ENCODE results near the gene UAP1.
"Not testable (repeated sequence)": the region's sequence is repeated elsewhere in the genome, so short reads cannot be mapped to it uniquely, and the experiment has no call there.

The UAP1 gene

DNA sequence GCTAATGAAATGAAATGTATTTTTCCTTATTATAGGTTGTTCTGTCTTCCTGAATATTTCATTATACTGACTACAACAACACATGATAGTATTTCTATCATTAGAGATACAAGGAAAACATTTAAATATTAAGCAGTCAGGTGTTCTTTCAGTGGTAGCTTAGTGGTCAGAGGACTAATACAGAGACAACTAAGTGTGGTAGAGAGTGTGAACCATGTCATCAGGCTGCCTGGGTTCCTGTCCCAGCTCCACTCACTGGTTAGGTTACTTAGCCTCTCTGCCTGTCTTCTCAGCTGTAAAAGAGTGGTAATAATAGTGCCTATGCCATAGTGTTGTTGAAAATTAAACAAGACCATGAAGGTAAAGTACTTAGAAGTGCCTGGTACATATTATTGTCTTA lies 3.9 kb downstream of the UAP1 start:
- DNase-seq (ENCODE audit: low read depth) = no peak

DNA sequence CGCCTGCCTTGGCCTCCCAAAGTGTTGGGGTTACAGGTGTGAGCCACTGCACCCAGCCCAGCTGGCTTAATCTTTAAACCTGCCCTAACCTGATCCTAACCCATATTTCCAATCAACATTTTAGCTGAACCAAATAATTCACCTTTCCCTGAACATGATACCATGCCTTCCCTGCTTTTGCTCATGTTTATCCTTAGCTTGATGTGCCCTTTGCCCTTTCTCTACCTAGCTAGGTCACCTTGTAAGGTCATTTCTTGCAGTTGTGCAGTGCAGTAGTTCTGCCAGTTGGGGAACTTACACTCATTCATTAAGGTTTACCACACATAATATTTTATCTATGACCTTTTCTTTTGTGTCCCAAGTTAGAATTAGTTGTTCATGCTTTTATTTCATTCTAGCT lies 5.3 kb downstream of the UAP1 start:
- no peak for DNase-seq (ENCODE audit: low read depth)

DNA sequence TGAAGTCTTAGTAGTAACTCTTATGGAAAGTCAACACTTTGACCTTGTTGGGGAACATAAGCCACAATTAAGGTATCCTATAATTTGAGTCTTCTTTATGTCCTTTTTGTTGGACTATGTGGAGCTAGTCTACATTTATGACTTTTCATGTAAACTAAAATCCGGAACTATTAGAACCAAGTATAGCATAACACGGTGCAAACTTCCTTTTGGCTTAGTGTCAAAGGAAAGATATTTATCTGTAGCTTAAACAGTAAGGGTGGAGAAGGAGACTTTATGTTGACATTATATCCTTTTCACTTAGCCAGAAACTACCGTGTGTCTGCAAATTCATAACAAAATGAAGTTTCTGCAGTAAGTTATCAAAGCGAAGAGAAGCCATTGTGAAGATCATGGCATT lies 7.3 kb downstream of the UAP1 start:
- no peak for DNase-seq (ENCODE audit: low read depth)

DNA sequence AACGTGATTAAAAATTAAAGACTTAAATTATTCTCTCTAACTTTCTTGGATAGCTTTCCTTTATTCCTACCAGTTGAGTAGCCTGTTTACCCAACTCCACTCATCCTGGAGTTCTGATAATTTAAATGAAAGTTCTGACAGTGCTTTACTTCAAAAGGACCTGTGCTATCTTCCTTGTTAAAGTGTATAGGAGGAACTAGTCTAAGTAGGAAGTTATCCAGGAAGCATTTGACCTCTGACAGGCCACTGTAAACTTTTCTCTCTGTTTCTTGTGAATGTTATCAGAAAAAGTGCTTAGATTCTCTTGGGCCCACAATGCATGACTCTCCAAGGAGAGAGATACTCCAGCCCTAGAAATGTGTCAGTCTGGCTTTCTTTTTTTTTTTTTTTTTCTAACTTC lies 9.2 kb downstream of the UAP1 start:
- no peak for DNase-seq (ENCODE audit: low read depth)

DNA sequence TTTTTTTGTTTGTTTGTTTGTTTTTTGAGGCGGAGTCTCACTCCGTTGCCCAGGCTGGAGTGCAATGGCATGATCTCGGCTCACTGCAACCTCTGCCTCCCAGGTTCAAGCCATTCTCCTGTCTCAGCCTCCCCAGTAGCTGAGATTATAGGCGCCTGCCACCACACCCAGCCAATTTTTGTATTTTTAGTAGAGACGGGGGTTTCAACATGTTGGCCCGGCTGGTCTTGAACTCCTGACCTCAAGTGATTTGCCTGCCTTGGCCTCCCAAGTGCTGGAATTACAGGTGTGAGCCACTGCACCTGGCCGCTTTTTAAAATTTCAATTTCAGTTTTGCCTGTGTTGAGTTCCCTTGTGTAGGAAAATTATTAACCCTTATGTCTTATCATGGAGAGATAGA lies 9.6 kb downstream of the UAP1 start:
- not testable (repeated sequence) for DNase-seq (ENCODE audit: low read depth)

DNA sequence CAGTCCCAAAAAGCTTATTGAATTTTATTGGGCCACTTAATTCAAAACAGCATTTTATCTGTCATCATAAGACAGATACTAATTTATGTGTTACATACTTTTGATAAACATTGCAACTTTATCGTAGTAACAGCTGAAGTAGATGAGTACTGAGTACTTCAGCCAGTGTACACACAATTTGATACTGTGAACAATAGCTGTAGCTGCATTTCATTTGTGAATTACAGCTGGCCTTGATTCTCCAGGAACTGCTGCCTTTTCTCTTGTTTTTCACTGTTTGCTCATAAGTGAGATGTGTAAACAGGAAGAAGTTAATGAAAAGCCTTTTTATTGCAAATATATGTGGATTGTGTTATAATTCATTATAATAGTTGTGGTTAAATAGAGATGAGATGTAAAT lies 10.2 kb downstream of the UAP1 start:
- DNase-seq (ENCODE audit: low read depth) = no peak

DNA sequence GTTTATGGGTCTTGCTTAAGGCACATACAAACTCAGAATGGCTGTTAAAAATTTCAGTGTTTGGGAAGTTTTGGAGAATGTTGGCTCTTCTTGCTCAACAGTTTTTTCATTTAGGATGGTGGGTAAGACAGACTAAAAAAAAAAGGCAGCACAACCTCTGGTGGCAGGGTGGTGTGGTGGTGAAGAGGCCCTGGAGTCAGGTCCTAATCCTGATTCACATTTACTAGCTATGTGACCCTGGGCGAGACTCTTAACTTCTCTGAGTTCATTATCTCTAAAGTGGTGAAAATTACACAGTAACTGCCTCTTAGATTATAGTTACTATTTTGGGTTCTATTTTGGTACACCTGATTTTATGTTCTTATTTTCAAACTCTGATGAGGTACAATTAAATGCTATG lies 11.6 kb downstream of the UAP1 start:
- DNase-seq (ENCODE audit: low read depth) = no peak

DNA sequence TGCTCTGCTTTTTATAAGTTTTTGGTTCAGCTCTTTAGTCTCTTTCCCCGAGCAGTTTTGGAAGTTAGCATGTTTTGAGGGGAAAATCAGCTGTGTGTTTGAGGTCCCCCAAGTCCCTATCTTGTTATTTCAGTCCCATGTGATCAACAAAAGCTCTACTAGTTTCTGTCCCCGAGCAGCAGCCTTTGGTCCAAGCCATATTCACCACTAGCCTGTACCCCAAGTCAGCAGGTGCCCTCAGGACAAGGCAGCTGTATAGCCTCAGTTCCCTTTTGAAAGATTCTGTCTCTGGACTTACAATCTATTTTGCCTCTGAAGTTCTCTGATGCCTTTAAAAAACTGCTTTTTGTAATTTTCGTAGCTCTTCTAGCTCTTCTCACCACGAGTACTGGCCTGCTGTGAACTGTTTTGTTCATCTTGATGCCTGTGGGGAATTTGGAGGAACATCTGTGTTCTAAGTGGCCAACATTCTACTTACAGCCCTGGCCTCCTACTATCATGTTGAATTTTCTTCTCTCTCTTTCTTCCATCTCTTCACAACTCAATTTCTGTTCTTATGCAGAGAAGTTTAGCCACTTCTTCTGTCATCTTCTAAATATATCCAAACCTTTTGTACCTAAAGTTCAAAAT lies 16.7 kb downstream of the UAP1 start:
- no peak for DNase-seq (ENCODE audit: low read depth)

DNA sequence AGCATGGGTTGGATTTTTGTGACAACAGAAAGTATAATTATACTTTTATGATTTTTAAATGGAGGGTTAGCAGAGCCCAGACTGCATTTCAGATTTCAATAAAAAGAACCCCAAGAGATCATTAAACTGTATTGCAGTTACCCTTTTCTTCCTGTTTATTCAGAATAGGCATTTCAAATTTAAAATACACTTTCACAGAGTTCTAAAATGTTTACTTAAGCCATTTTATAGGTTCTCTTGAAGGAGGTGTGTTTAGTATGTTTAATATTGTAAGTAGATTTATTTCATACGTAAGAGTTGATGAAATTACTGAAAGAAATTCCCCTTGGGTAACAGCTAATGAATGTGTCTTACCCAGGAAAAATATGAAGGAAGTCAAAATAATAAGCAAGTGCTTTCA lies 17.4 kb downstream of the UAP1 start:
- DNase-seq (ENCODE audit: low read depth) = no peak

DNA sequence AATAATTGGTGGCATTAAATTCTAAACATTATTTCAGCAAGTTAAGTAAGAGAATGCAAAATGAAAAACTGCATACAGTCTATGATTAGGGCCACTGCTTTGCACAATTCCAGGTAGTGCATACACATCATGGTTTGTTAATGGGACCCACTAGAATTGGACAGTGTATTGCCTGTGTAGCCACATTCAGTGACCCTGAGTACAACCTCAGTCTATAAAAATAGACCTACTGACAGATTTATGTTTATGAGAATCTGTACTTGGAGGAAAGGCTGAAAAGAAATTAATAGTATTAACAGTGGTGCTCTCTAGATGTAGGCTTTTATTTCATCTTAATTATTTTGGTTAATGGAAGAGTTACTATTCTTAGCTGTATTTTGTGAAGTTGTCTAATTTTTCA lies 18.8 kb downstream of the UAP1 start:
- DNase-seq (ENCODE audit: low read depth) = no peak

DNA sequence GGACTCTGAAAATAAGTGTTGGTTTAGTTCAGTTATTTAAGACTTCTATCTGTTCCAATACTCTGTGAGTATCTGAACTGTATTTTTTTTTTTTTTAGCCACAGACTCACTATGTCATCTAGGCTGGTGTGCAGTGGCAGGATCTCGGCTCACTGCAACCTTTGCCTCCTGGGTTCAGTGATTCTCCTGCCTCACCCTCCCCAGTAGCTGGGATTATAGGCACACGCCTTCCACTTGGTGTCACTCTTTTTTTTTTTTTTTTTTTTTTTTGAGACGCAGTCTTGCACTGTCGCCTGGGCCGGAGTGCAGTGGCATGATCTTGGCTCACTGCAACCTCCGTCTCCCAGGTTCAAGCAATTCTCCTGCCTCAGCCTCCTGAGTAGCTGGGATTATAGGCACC lies 21.4 kb downstream of the UAP1 start:
- DNase-seq (ENCODE audit: low read depth) = not testable (repeated sequence)

DNA sequence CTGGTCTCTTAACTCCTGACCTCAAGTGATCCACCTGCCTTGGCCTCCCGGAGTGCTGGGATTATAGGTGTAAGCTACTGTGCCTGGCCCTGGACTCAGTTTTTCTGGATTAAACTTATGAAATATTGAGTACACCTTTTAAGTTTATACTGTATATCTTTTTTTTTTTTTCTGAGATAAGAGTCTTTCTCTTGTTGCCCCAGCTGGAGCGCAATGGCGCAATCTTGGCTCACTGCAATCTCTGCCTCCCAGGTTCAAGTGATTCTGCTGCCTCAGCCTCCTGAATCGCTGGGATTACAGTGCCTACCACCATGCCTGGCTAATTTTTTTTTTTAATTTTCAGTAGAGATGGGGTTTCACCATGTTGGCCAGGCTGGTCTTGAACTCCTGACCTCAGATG lies 23.6 kb downstream of the UAP1 start:
- not testable (repeated sequence) for DNase-seq (ENCODE audit: low read depth)

DNA sequence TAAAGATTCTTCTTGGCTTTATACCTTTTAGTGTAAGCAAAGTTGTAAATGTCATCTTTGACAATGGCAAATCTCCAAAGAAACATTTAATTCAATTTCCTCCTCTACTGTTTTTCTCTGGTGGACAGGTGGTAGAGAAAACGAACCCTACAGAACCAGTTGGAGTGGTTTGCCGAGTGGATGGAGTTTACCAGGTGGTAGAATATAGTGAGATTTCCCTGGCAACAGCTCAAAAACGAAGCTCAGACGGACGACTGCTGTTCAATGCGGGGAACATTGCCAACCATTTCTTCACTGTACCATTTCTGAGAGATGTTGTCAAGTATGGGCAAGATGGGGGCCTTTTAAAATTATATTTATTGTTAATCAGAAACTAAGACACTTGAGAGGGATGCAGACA lies 25.8 kb downstream of the UAP1 start:
- DNase-seq (ENCODE audit: low read depth) = no peak

DNA sequence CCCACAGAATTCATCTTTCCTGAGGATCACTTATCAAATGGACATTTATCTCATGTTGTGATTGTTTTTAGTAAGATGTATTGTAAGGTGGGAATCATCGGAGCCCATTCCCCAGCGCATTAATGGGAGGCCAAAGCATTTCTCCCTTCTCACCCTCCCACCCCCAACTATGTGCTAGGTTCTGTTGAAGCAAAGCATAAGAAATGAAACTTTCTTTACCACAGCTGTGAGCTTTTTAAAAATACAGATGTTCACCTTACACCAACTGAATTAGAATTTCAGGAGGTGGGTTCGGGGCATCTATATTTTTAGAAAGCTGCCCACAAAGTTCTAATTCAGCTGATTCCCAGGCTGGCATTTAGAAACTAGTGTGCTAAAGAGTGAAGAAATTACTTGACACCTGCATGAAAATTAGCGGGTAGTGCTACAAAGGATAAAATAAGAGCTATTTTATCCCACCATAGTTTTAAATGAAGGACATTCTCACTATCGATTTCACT lies 26.3 kb downstream of the UAP1 start:
- no peak for DNase-seq (ENCODE audit: low read depth)

DNA sequence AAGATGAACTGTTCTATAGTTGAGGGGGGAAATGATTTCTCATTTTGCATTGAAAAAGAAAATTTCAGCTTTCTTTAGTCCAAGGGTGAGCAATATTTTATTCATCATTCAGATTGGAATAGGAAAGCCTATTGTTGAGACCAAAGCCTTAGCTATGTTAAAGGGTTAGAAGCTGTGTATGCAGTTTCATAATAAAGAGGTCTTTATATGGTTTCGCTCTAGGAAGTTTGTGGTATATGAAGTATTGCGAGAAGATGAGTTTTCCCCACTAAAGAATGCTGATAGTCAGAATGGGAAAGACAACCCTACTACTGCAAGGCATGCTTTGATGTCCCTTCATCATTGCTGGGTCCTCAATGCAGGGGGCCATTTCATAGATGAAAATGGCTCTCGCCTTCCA lies 28.6 kb downstream of the UAP1 start:
- DNase-seq (ENCODE audit: low read depth) = no peak

DNA sequence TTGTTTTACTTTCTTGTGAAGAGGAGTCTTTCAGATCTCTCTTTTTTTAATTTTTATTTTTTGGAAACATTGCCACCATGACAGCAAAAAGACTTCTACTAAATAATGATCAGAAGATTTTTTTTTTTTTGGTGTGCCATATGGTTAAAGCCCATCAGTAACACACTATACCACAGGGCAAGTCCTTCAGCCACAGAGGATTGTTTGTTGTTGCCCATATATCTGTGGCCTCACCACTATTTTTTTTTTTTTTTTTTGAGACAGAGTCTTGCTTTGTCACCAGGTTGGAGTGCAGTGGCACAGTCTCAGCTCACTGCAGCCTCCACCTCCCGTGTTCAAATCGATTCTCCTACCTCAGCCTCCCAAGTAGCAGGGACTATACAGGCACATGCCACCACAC lies 29.2 kb downstream of the UAP1 start:
- DNase-seq (ENCODE audit: low read depth) = no peak

DNA sequence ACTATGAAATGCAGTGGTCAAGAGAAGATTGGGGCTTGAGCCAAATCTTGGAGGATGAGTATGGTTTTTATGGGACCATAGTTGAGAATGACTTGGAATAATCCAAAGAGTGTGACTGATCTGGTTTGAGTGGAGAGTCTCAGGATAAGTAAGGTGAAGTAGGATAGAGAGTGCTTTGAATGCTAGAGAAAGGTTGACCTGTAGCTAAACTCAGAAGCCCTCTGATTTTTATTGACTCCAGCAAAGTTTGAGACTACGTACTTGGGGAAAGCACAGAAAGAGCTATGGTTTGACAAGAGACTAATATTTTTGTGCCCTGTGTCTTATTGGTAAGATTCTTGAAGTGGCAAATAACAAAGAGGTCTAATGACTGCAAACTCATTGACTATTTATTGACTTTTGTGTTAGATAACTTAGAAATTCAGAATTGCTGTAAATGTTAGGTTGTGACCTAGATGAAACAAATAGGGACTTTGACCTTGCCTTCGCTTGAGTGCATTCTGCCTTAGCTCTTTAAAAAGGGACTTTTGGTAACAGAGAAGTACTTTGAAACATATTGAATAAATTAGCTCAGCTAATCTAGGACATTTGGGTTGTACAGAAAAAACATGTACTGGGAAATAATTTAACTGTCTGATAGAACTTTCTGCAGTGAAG lies 35.1 kb downstream of the UAP1 start:
- no peak for DNase-seq (ENCODE audit: low read depth)

DNA sequence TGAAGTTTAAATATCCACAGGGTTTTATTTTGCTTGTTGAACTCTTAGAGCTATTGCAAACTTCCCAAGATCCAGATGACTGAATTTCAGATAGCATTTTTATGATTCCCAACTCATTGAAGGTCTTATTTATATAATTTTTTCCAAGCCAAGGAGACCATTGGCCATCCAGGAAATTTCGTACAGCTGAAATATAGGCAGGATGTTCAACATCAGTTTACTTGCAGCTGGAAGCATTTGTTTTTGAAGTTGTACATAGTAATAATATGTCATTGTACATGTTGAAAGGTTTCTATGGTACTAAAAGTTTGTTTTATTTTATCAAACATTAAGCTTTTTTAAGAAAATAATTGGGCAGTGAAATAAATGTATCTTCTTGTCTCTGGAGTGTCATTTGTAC lies 37.9 kb downstream of the UAP1 start:
- no peak for DNase-seq (ENCODE audit: low read depth)

DNA sequence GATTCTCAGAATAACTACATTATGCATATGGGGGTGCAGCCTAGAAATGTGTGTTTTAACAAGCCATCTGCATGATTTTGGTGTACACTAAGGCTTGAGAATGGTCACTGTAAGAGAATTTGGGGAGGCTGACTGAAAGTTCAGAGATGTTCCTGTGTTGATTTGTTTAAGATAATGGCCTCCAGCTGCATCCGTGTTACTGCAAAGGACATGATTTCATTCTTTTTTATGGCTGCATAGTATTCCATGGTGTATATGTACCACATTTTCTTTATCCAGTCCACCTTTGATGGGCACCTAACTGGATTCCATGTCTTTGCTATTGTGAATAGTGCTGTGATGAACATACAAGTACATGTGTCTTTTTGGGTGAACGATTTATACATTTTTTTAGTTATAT lies 41.6 kb downstream of the UAP1 start:
- not testable (repeated sequence) for DNase-seq (ENCODE audit: low read depth)

DNA sequence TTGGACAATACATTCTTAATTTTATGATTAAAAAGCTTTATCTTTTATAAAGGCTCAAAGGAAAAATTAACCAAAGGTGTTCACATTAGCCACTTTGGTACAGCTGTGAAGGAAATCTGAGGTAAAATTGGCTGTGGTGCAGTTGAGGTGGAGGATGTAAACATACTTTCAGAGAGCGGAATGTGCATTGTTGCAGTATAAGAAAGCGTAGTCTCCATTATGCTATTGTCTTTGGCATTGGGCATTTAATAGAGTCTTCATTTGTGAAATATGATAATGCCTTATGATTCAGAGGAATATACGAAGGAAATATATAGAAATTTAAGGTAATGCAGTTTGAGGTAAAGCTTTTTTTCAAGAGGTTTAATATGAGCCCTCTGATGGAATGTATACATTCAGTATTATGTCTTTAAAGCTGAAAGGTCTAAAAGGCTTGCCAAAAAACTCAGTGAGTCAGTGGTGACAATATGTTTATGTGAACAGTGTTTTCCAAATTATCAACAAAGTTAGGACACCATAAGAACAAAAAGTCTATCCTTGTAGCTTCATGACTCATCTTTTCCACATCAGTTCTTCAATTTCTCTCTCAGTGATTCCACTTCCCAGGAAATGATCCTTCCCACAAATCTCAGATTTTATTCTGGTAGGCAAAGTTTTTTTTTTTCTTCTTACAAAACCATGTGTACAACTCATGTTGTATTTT lies 43.9 kb downstream of the UAP1 start:
- DNase-seq (ENCODE audit: low read depth) = no peak

DNA sequence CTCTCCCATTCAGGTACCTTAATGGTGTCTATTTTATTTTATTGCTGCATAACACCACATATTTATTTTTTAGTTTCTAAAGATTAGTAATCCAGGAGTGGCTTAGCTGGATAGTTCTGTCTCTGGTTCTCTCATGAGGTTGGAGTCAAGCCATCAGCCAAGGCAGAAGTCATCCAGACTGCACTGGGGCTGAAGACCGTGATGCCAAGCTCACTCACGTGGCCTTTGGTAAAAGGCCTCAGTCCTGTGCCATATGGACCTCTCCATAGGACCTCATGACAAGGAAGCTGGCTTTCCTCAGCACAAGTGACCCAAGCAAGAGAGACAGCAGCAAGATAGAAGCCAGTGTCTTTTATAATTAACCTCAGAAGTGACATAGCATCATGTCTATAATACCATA lies 47.8 kb downstream of the UAP1 start:
- no peak for DNase-seq (ENCODE audit: low read depth)

DNA sequence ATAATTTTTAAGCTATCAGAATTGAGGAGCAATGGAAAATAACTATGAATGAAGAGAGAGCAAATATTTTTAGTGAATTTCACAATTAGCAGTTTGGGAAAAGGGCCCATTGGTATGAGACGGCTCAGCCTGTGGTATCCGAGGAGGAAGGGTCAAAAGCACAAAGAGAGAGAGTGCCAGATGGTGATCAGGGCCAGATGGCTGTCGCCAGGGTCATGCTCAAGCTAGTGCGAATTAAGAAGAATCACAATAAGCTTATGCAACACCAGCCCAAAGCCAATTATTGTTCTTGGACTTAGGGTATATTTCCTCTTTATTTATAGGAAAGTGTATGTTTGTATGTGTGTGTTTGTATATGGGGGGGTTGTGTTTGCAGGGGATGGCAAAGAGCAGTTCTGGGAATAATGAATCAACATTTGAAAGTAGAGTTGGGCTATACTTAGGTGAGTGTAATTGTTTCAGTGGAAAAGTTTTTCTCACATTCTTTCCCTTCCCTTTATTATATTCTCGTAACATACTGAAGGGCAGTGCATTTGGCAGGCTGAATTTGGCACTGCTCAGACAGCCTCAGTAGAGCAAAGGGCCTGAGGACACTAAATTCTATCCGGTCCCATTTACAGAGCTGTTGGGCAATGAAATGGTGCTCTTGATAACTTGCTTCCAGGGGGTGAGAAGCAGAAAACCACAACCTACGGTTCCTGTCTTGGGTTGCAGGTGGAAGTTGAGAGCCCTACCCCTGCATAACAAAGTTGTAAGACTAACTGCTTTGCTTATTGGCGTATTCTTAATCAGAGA lies 51.3 kb downstream of the UAP1 start:
- no peak for DNase-seq (ENCODE audit: low read depth)

DNA sequence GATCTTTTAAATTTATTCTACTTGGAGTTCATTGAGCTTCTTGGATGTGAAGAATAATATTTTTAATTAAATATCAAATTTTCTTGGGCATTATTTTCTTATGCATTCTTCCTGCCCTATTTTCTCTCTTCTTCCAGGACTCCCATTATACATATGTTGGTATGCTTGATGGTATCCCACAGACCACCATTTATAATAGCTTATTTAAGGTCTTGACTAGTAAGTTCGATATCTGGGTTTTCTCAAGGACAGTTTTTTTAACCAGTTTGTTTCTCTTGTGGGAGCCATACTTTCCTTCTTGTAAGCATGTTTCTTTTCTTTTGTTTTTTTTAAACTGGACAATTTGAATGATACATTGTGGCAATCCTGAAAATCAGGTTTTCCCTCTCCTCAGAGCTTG lies 55.3 kb downstream of the UAP1 start:
- no peak for DNase-seq (ENCODE audit: low read depth)

All from stimulated activated CD8-positive, alpha-beta memory T cell treated with anti-CD3 and anti-CD28 coated beads, Interleukin-12 subunit alpha, Interleukin-12 subunit beta, amount 100 ng/mL, for 1 hour (primary cell).